Measurements from ENCODE around the gene PGP.
A peak's percentile ranks its signal among the peaks of the same experiment; 100 is the strongest.

DNA sequence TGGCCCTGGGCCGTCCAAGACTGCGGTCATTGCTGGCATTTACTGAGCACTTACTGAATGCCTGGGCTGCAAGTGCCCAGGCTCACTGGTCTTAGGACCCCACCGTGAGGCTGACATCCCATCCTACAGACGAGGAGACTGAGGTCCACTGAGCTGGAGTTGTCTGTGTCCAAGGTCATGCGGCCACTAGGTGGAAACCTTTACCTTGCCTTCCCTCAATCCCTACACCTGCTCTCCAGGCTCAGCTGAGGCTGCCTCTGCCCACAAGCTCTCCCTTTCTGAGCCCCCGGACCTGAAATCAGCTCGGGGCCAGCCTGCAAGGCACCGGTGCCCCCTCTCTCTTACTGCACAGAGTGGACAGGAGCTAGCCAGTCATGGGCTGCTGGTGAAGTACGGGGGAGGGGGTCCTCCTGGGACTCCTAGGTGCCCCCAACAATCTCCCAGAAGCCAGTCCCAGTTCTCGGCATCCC, 19.8 kb downstream of the PGP start:
- peak in 1 of 3 donors; percentile 18 for TF ChIP-seq POLR2AphosphoS5 (IDR thresholded peaks at IDR 0.05)
- TF ChIP-seq, protein P1, sequence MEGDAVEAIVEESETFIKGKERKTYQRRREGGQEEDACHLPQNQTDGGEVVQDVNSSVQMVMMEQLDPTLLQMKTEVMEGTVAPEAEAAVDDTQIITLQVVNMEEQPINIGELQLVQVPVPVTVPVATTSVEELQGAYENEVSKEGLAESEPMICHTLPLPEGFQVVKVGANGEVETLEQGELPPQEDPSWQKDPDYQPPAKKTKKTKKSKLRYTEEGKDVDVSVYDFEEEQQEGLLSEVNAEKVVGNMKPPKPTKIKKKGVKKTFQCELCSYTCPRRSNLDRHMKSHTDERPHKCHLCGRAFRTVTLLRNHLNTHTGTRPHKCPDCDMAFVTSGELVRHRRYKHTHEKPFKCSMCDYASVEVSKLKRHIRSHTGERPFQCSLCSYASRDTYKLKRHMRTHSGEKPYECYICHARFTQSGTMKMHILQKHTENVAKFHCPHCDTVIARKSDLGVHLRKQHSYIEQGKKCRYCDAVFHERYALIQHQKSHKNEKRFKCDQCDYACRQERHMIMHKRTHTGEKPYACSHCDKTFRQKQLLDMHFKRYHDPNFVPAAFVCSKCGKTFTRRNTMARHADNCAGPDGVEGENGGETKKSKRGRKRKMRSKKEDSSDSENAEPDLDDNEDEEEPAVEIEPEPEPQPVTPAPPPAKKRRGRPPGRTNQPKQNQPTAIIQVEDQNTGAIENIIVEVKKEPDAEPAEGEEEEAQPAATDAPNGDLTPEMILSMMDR (IDR thresholded peaks at IDR 0.05), result peak in 4 of 7 experiments; percentile 27 to 64 (median 56)
- TF ChIP-seq EP300 (IDR thresholded peaks at IDR 0.05), result no peak
- TF ChIP-seq POLR2A (IDR thresholded peaks at IDR 0.05), result no peak
